ENCODE data around the gene GRB10. TPM values are rescaled to one million over a fixed set of nuclear protein-coding genes. Genes with fewer than 3 reads are reported as not detected.

GRB10 gene
- total and polyA plus RNA-seq, 9 donors, result 10.7 to 18.9 (median 12.2) TPM

- H3K9me3 ChIP-seq (replicated peaks; ENCODE audit: control insufficient read depth, low read depth, low read length), result no peaks in the 10 kb centered on the region
- H3K27ac ChIP-seq (ENCODE audit: low read length), result no peak overlapping the region
- 69% methylated on average over 4 of the region's 5 CpGs for WGBS (ENCODE audit: insufficient coverage)
- H3K36me3 ChIP-seq (ENCODE audit: control insufficient read depth, insufficient read depth, low read length), result no peaks in the 10 kb centered on the region
- DNase-seq, result no peak
- no peaks in the 10 kb centered on the region for H3K4me1 ChIP-seq (ENCODE audit: control insufficient read depth, insufficient read depth, low read length)
- H3K27me3 ChIP-seq (ENCODE audit: control insufficient read depth, insufficient read depth, low read length), result peaks cover 3% of the 10 kb centered on the region
- no peak overlapping the region for H3K4me3 ChIP-seq (ENCODE audit: low read length)
These were observed 220.6 kb downstream of the GRB10 start for GRCh38 chr7:50562136-50562535.

- no peak for DNase-seq
- peaks cover 3% of the 10 kb centered on the region for H3K27me3 ChIP-seq (ENCODE audit: control insufficient read depth, insufficient read depth, low read length)
- 29% methylated on average over 1 of the region's 9 CpGs for WGBS (ENCODE audit: insufficient coverage)
These were observed 221.8 kb downstream of the GRB10 start for GRCh38 chr7:50560865-50561351.

GRCh38 chr7:50559881-50560280 lies 222.8 kb downstream of the GRB10 start:
- no peaks in the 10 kb centered on the region for H3K4me1 ChIP-seq (ENCODE audit: control insufficient read depth, insufficient read depth, low read length)
- H3K9me3 ChIP-seq (replicated peaks; ENCODE audit: control insufficient read depth, low read depth, low read length), result no peaks in the 10 kb centered on the region
- peaks cover 3% of the 10 kb centered on the region for H3K27me3 ChIP-seq (ENCODE audit: control insufficient read depth, insufficient read depth, low read length)
- 82% methylated on average over 5 of the region's 7 CpGs for WGBS (ENCODE audit: insufficient coverage)
- no peaks in the 10 kb centered on the region for H3K36me3 ChIP-seq (ENCODE audit: control insufficient read depth, insufficient read depth, low read length)
- no peak overlapping the region for H3K27ac ChIP-seq (ENCODE audit: low read length)
- H3K4me3 ChIP-seq (ENCODE audit: low read length), result no peak overlapping the region
- no peak for DNase-seq

More at GRCh38 chr7:50560865-50561351, 221.8 kb downstream of the GRB10 start:
- Histone ChIP-seq H3K9me3 (replicated peaks; ENCODE audit: control insufficient read depth, low read depth, low read length) (no peaks in the 10 kb centered on the region), H3K4me3 (ENCODE audit: low read length) (no peak overlapping the region), H3K36me3 (ENCODE audit: control insufficient read depth, insufficient read depth, low read length) (no peaks in the 10 kb centered on the region), H3K4me1 (ENCODE audit: control insufficient read depth, insufficient read depth, low read length) (no peaks in the 10 kb centered on the region), H3K27ac (ENCODE audit: low read length) (no peak overlapping the region)

GRCh38 chr7:50558294-50559053 lies 224.2 kb downstream of the GRB10 start:
- H3K36me3 ChIP-seq (ENCODE audit: control insufficient read depth, insufficient read depth, low read length), result no peaks in the 10 kb centered on the region
- 73% methylated on average over 4 of the region's 5 CpGs for WGBS (ENCODE audit: insufficient coverage)
- H3K4me1 ChIP-seq (ENCODE audit: control insufficient read depth, insufficient read depth, low read length), result no peaks in the 10 kb centered on the region
- H3K27ac ChIP-seq (ENCODE audit: low read length), result no peak overlapping the region
- no peak for DNase-seq
- peaks cover 3% of the 10 kb centered on the region for H3K27me3 ChIP-seq (ENCODE audit: control insufficient read depth, insufficient read depth, low read length)
- no peaks in the 10 kb centered on the region for H3K9me3 ChIP-seq (replicated peaks; ENCODE audit: control insufficient read depth, low read depth, low read length)
- no peak overlapping the region for H3K4me3 ChIP-seq (ENCODE audit: low read length)

GRCh38 chr7:50557099-50557498 lies 225.6 kb downstream of the GRB10 start:
- Histone ChIP-seq H3K36me3 (ENCODE audit: control insufficient read depth, insufficient read depth, low read length) (no peaks in the 10 kb centered on the region), H3K4me1 (ENCODE audit: control insufficient read depth, insufficient read depth, low read length) (no peaks in the 10 kb centered on the region), H3K27me3 (ENCODE audit: control insufficient read depth, insufficient read depth, low read length) (peaks cover 3% of the 10 kb centered on the region), H3K4me3 (ENCODE audit: low read length) (no peak overlapping the region), H3K9me3 (replicated peaks; ENCODE audit: control insufficient read depth, low read depth, low read length) (no peaks in the 10 kb centered on the region), H3K27ac (ENCODE audit: low read length) (no peak overlapping the region)
- DNase-seq, result peak; percentile 40
- no CpG with 5 or more reads among the region's 2 CpGs for WGBS (ENCODE audit: insufficient coverage)

- DNase-seq, result no peak
- Histone ChIP-seq H3K4me3 (ENCODE audit: low read length) (no peak overlapping the region), H3K36me3 (ENCODE audit: control insufficient read depth, insufficient read depth, low read length) (no peaks in the 10 kb centered on the region), H3K9me3 (replicated peaks; ENCODE audit: control insufficient read depth, low read depth, low read length) (no peaks in the 10 kb centered on the region), H3K27ac (ENCODE audit: low read length) (no peak overlapping the region), H3K4me1 (ENCODE audit: control insufficient read depth, insufficient read depth, low read length) (no peaks in the 10 kb centered on the region), H3K27me3 (ENCODE audit: control insufficient read depth, insufficient read depth, low read length) (peaks cover 3% of the 10 kb centered on the region)
- WGBS (ENCODE audit: insufficient coverage), result 0% methylated on average over 1 of the region's 8 CpGs
These were observed 226.3 kb downstream of the GRB10 start for GRCh38 chr7:50556247-50556991.

GRCh38 chr7:50555594-50556140 lies 227.0 kb downstream of the GRB10 start:
- Histone ChIP-seq H3K9me3 (replicated peaks; ENCODE audit: control insufficient read depth, low read depth, low read length) (no peaks in the 10 kb centered on the region), H3K4me1 (ENCODE audit: control insufficient read depth, insufficient read depth, low read length) (no peaks in the 10 kb centered on the region), H3K4me3 (ENCODE audit: low read length) (no peak overlapping the region), H3K36me3 (ENCODE audit: control insufficient read depth, insufficient read depth, low read length) (no peaks in the 10 kb centered on the region), H3K27me3 (ENCODE audit: control insufficient read depth, insufficient read depth, low read length) (peaks cover 3% of the 10 kb centered on the region), H3K27ac (ENCODE audit: low read length) (no peak overlapping the region)
- 92% methylated on average over 6 of the region's 9 CpGs for WGBS (ENCODE audit: insufficient coverage)
- no peak for DNase-seq

- 68% methylated on average over 8 of the region's 14 CpGs for WGBS (ENCODE audit: insufficient coverage)
These were observed 228.0 kb downstream of the GRB10 start for GRCh38 chr7:50554431-50555322.

GRCh38 chr7:50553973-50554372 lies 228.7 kb downstream of the GRB10 start:
- H3K27me3 ChIP-seq (ENCODE audit: control insufficient read depth, insufficient read depth, low read length), result no peaks in the 10 kb centered on the region
- no peaks in the 10 kb centered on the region for H3K4me1 ChIP-seq (ENCODE audit: control insufficient read depth, insufficient read depth, low read length)
- DNase-seq, result no peak
- H3K27ac ChIP-seq (ENCODE audit: low read length), result no peak overlapping the region
- no peaks in the 10 kb centered on the region for H3K9me3 ChIP-seq (replicated peaks; ENCODE audit: control insufficient read depth, low read depth, low read length)
- WGBS (ENCODE audit: insufficient coverage), result 48% methylated on average over 3 of the region's 3 CpGs
- no peaks in the 10 kb centered on the region for H3K36me3 ChIP-seq (ENCODE audit: control insufficient read depth, insufficient read depth, low read length)
- H3K4me3 ChIP-seq (ENCODE audit: low read length), result no peak overlapping the region

More at GRCh38 chr7:50554431-50555322, 228.0 kb downstream of the GRB10 start:
- H3K27me3 ChIP-seq (ENCODE audit: control insufficient read depth, insufficient read depth, low read length), result no peaks in the 10 kb centered on the region
- no peaks in the 10 kb centered on the region for H3K9me3 ChIP-seq (replicated peaks; ENCODE audit: control insufficient read depth, low read depth, low read length)
- no peak for DNase-seq
- H3K36me3 ChIP-seq (ENCODE audit: control insufficient read depth, insufficient read depth, low read length), result no peaks in the 10 kb centered on the region
- no peak overlapping the region for H3K4me3 ChIP-seq (ENCODE audit: low read length)
- no peak overlapping the region for H3K27ac ChIP-seq (ENCODE audit: low read length)
- no peaks in the 10 kb centered on the region for H3K4me1 ChIP-seq (ENCODE audit: control insufficient read depth, insufficient read depth, low read length)

Data from muscle of leg (tissue), 11 donors.